Stimulated activated naive B cell treated with anti-CD40 and anti-IgM and Interleukin-4, amounts not matched to agents 10 μg/mL and 1 μg/mL and 100 μg/mL, for 72 hours (primary cell): Measurements from ENCODE around the gene ZNF107.
A peak's percentile ranks its signal among the peaks of the same experiment; 100 is the strongest.
"Not testable (repeated sequence)": the region's sequence is repeated elsewhere in the genome, so short reads cannot be mapped to it uniquely, and the experiment has no call there.

Source experiments
- ATAC-seq, 2 donors: fragments of 150-1000 bp; cut with Tn5 transposase; replicated peaks; 2 replicates each; pipeline ENCODE4 v1.10.0; 2021; ENCODE audit warnings: moderate library complexity in 1 of 2
- DNase-seq: peaks from one replicate; pipeline ENCODE4 v3.0.0; 2021
- H3K27ac Mint-ChIP-seq: one replicate; pipeline ENCODE4 v1.8.0; 2022; ENCODE audit warnings: mild to moderate bottlenecking, mixed read lengths
- H3K27me3 Mint-ChIP-seq, 2 donors: one replicate each; pipeline ENCODE4 v1.8.0; 2022; ENCODE audit warnings: mixed read lengths in 2 of 2
- H3K36me3 Mint-ChIP-seq, 2 donors: one replicate each; pipeline ENCODE4 v1.8.0; 2022; ENCODE audit warnings: mixed read lengths in 2 of 2, mild to moderate bottlenecking in 1 of 2
- H3K4me1 Mint-ChIP-seq, 2 donors: one replicate each; pipeline ENCODE4 v1.8.0; 2022; ENCODE audit warnings: mixed read lengths in 2 of 2, mild to moderate bottlenecking in 1 of 2
- H3K4me3 Mint-ChIP-seq, 2 donors: one replicate each; pipeline ENCODE4 v1.8.0; 2022; ENCODE audit warnings: mild to moderate bottlenecking in 2 of 2, mixed read lengths in 2 of 2, moderate library complexity in 1 of 2
- H3K9me3 Mint-ChIP-seq, 2 donors: one replicate each; pipeline ENCODE4 v1.8.0; 2022; ENCODE audit warnings: mixed read lengths in 2 of 2, mild to moderate bottlenecking in 1 of 2

ZNF107 gene

DNA sequence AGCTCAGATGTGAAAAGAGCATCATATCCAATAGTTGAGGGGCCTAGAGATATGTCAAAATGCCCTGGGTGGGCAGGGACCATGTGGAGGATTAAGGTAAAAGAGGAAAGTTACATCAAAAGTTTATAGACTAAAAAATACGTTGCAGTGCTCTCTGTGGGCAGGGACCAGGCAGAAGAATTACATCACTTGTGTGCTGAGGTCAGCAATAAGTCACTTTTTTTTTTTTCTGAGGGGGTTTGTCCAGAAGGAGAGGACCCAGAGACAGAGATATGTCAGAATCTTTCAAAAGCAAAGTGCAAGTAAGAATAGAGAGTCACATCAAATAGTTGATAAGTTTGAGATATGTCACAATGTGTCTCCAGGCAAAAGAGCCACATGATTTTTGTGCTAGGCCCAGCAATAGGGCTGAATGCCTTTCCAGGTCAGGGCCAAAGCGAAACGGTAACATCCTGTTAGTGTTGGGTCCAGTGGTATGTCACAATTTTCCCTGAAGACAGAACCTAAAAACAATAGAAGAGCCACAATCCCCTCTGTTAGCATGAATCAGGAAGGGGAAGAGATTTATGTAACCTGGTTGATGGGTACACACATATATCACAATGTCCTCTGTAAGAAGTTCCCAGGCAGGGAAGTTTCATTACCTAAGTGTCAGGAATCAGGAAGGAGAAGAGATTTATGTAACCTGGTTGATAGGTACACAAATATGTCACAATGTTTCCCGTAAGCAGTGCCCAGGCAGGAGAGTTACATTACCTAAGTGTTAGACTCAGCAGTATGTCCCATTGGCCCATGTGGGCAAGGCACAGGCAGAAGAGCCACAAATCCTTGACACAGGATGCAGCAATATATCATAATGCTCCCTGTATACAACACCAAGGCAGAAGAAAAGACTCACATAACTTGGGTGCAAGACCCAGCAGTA lies 28.1 kb upstream of the ZNF107 start:
- Mint-ChIP-seq H3K4me3 (no peak overlapping the region), H3K9me3 (peaks cover 0 to 5% of the 10 kb centered on the region in 2 donors), H3K27me3 (no peaks in the 10 kb centered on the region), H3K36me3 (no peaks in the 10 kb centered on the region), H3K27ac (no peak overlapping the region), H3K4me1 (no peaks in the 10 kb centered on the region)
- DNase-seq (no peak), ATAC-seq (no peak)

DNA sequence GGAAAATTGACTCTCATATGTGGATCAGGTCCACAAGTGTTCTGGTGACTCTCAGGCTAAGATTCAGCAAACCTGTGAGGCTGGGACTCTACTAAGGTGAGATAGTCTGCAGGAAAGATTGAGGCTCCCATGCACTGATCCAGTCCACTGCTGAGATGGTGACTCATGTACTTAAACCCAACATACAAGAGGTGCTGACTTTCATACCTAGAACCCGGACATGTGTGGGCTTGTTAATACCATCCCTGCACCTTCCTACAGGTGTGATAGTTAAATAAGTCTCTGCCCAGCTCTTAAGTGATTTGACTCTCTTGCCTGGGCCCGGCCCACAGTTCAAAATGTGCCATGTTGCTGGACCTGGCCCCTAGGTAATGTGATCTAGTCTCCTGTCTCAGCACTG lies 27.1 kb upstream of the ZNF107 start:
- H3K27ac Mint-ChIP-seq = no peak overlapping the region

GRCh38 chr7:64639267-64640001 lies 26.5 kb upstream of the ZNF107 start:
- H3K27me3 Mint-ChIP-seq = no peaks in the 10 kb centered on the region
- peaks cover 5% of the 10 kb centered on the region in 2 donors for H3K9me3 Mint-ChIP-seq
- ATAC-seq (peak; percentile 29 to 36), DNase-seq (no peak)
- H3K36me3 Mint-ChIP-seq = no peaks in the 10 kb centered on the region
- peak overlapping the region; percentile 6 for H3K27ac Mint-ChIP-seq
- no peaks in the 10 kb centered on the region for H3K4me1 Mint-ChIP-seq
- H3K4me3 Mint-ChIP-seq = no peak overlapping the region

More for the DNA sequence above, 27.1 kb upstream of the ZNF107 start:
- Mint-ChIP-seq H3K4me1 (no peaks in the 10 kb centered on the region), H3K9me3 (peaks cover 5% of the 10 kb centered on the region in 2 donors), H3K27me3 (no peaks in the 10 kb centered on the region), H3K36me3 (no peaks in the 10 kb centered on the region), H3K4me3 (no peak overlapping the region)
- ATAC-seq = no peak
- no peak for DNase-seq

- DNase-seq (no peak), ATAC-seq (no peak)
- no peaks in the 10 kb centered on the region for H3K4me1 Mint-ChIP-seq
- H3K4me3 Mint-ChIP-seq = no peak overlapping the region
- H3K9me3 Mint-ChIP-seq = peaks cover 5 to 6% of the 10 kb centered on the region in 2 donors
- no peak overlapping the region for H3K27ac Mint-ChIP-seq
- H3K36me3 Mint-ChIP-seq = no peaks in the 10 kb centered on the region
- no peaks in the 10 kb centered on the region for H3K27me3 Mint-ChIP-seq
These were observed 25.4 kb upstream of the ZNF107 start for GRCh38 chr7:64640504-64640903.

DNA sequence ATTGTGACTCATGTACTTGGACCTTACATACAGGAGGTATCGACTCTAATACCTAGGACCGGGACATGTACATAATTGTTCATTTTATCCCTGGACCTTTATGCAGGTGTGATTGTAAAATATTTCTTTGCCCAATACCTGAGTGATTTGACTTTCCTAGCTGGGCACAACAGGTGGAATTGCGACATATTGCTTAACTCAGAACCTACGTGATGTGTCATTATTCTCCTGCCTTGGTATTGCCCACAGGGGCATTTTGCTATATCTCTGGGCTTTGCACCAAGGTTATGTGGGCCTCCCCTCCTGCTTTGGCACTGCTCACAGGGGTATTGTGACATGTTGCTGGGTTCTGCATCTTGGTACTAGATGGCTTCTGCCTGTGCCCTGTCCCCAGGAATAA lies 23.9 kb upstream of the ZNF107 start:
- H3K27me3 Mint-ChIP-seq = no peaks in the 10 kb centered on the region
- H3K9me3 Mint-ChIP-seq = peaks cover 5 to 6% of the 10 kb centered on the region in 2 donors
- H3K36me3 Mint-ChIP-seq = no peaks in the 10 kb centered on the region
- H3K4me3 Mint-ChIP-seq = no peak overlapping the region
- H3K27ac Mint-ChIP-seq = no peak overlapping the region
- DNase-seq (no peak), ATAC-seq (no peak)
- H3K4me1 Mint-ChIP-seq = no peaks in the 10 kb centered on the region

- Mint-ChIP-seq H3K4me3 (no peak overlapping the region), H3K27me3 (no peaks in the 10 kb centered on the region), H3K27ac (no peak overlapping the region), H3K4me1 (no peaks in the 10 kb centered on the region), H3K9me3 (peaks cover 5 to 6% of the 10 kb centered on the region in 2 donors), H3K36me3 (no peaks in the 10 kb centered on the region)
- ATAC-seq = no peak
- DNase-seq = no peak
These were observed 23.1 kb upstream of the ZNF107 start for GRCh38 chr7:64642875-64643274.

- no peak overlapping the region for H3K27ac Mint-ChIP-seq
- H3K4me3 Mint-ChIP-seq = no peak overlapping the region
- H3K36me3 Mint-ChIP-seq = no peaks in the 10 kb centered on the region
- DNase-seq (no peak), ATAC-seq (no peak)
- H3K4me1 Mint-ChIP-seq = no peaks in the 10 kb centered on the region
- H3K9me3 Mint-ChIP-seq = peaks cover 5 to 6% of the 10 kb centered on the region in 2 donors
- H3K27me3 Mint-ChIP-seq = no peaks in the 10 kb centered on the region
These were observed 22.4 kb upstream of the ZNF107 start for GRCh38 chr7:64643566-64643965.

- Mint-ChIP-seq H3K4me1 (no peaks in the 10 kb centered on the region), H3K4me3 (no peak overlapping the region), H3K27ac (no peak overlapping the region), H3K27me3 (no peaks in the 10 kb centered on the region), H3K9me3 (no peaks in the 10 kb centered on the region), H3K36me3 (no peaks in the 10 kb centered on the region)
- ATAC-seq (no peak), DNase-seq (no peak)
These were observed 14.7 kb upstream of the ZNF107 start for GRCh38 chr7:64651203-64651602.

GRCh38 chr7:64651632-64652165 lies 14.2 kb upstream of the ZNF107 start:
- no peak overlapping the region for H3K4me3 Mint-ChIP-seq
- no peak overlapping the region for H3K27ac Mint-ChIP-seq
- no peaks in the 10 kb centered on the region for H3K27me3 Mint-ChIP-seq
- no peak for ATAC-seq
- H3K36me3 Mint-ChIP-seq = no peaks in the 10 kb centered on the region
- no peaks in the 10 kb centered on the region for H3K9me3 Mint-ChIP-seq
- H3K4me1 Mint-ChIP-seq = no peaks in the 10 kb centered on the region
- no peak for DNase-seq

GRCh38 chr7:64653721-64654401 lies 12.1 kb upstream of the ZNF107 start:
- no peak for DNase-seq
- Mint-ChIP-seq H3K4me3 (no peak overlapping the region), H3K27ac (no peak overlapping the region), H3K27me3 (no peaks in the 10 kb centered on the region), H3K36me3 (no peaks in the 10 kb centered on the region), H3K4me1 (no peaks in the 10 kb centered on the region), H3K9me3 (no peaks in the 10 kb centered on the region)
- ATAC-seq = no peak

GRCh38 chr7:64654796-64655548 lies 11.0 kb upstream of the ZNF107 start:
- H3K9me3 Mint-ChIP-seq = no peaks in the 10 kb centered on the region
- H3K27me3 Mint-ChIP-seq = no peaks in the 10 kb centered on the region
- no peak for DNase-seq
- H3K36me3 Mint-ChIP-seq = no peaks in the 10 kb centered on the region
- H3K4me3 Mint-ChIP-seq = no peak overlapping the region
- H3K27ac Mint-ChIP-seq = no peak overlapping the region
- ATAC-seq = no peak
- H3K4me1 Mint-ChIP-seq = no peaks in the 10 kb centered on the region

DNA sequence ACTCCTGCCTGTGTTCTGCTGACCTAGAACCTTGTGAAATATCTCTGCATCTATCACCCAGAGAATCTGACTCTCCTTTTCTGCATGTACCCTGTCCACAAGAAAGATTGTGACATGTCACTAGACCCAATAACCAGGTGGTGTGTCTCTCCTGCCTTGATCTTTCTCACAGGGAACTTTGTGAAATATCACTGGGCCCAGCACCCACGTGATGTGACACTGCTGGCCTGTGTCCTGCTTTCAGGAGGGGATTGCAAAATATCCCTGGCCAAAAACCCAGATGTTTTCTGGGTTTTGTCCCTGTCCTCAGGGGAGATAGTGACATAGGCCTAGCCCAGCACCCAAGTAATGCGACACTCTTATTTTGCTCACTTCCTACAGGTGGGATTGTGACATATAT lies 10.1 kb upstream of the ZNF107 start:
- no peaks in the 10 kb centered on the region for H3K27me3 Mint-ChIP-seq
- no peak overlapping the region for H3K4me3 Mint-ChIP-seq
- ATAC-seq = no peak
- no peaks in the 10 kb centered on the region for H3K4me1 Mint-ChIP-seq
- H3K36me3 Mint-ChIP-seq = no peaks in the 10 kb centered on the region
- peaks cover 0 to 2% of the 10 kb centered on the region in 2 donors for H3K9me3 Mint-ChIP-seq
- DNase-seq = no peak
- H3K27ac Mint-ChIP-seq = no peak overlapping the region

DNA sequence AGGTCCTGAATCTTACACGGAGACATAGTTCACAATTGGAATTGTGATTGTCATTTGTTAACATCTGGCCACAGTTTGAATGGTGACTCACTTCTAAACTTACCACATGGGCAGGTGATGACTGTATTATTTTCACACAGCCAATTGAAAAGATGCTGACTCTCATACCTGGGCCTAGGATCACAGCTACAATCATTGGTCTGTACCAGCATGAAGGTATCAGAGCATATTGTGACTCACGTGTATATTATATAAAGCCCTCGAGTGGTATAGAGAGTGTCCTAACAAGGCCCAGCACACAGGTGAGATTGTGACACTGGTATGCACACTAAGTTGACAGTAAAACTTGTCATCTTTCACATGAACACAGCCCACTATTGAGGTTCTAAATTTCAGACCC lies 9.4 kb upstream of the ZNF107 start:
- no peak overlapping the region for H3K27ac Mint-ChIP-seq
- peaks cover 5% of the 10 kb centered on the region in 2 donors for H3K36me3 Mint-ChIP-seq
- no peaks in the 10 kb centered on the region for H3K4me1 Mint-ChIP-seq
- peaks cover 5 to 8% of the 10 kb centered on the region in 2 donors for H3K9me3 Mint-ChIP-seq
- H3K27me3 Mint-ChIP-seq = no peaks in the 10 kb centered on the region
- H3K4me3 Mint-ChIP-seq = no peak overlapping the region
- ATAC-seq (no peak), DNase-seq (no peak)

GRCh38 chr7:64662091-64662490 lies 3.8 kb upstream of the ZNF107 start:
- DNase-seq, H3K27me3 Mint-ChIP-seq, ATAC-seq, H3K27ac Mint-ChIP-seq, H3K4me3 Mint-ChIP-seq: not testable (repeated sequence)
- Mint-ChIP-seq H3K4me1 (peaks cover 11 to 23% of the 10 kb centered on the region in 2 donors), H3K36me3 (peaks cover 6 to 11% of the 10 kb centered on the region in 2 donors), H3K9me3 (peaks cover 9 to 12% of the 10 kb centered on the region in 2 donors)
